Endothelial cell of umbilical vein (primary cell): ENCODE results near the gene ABI2. TPM values are rescaled to one million over a fixed set of nuclear protein-coding genes. Genes with fewer than 3 reads are reported as not detected.
"Not testable (repeated sequence)": the region's sequence is repeated elsewhere in the genome, so short reads cannot be mapped to it uniquely, and the experiment has no call there.

ENCODE experiments used
- BruUV-seq: library from RNA; stranded (reverse); fragments of 400-500 nt; replicated peaks from 2 replicates; lab custom pipeline; 2021; lab: Mats Ljungman, UMichigan
- CTCF ChIA-PET: fragments of 300-600, 350-600 bp; sonication (Branson Sonifier 250); formaldehyde crosslinking; loops from one replicate; lab custom pipeline; 2021; ENCODE audit warnings: antibody characterized with exemption, inconsistent platforms; lab: Charles Lee
- POLR2A ChIA-PET: fragments of 300-600, 350-600 bp; sonication (Branson Sonifier 250); formaldehyde crosslinking; loops from one replicate; lab custom pipeline; 2021; ENCODE audit warnings: antibody characterized with exemption, inconsistent platforms; lab: Charles Lee
- DNase-seq: peaks from one replicate; pipeline ENCODE4 v3.0.0-alpha.2; 2011; ENCODE audit warnings: low read depth, low spot score
- FAIRE-seq: peaks from 2 replicates; lab custom pipeline; 2011; peaks lifted over from hg19 to GRCh38; lab: Jason Lieb, UNC
- H2AFZ ChIP-seq: 2 replicates; pipeline ENCODE4 v1.6.0; 2012; ENCODE audit warnings: low read depth, low read length, control low read depth, inconsistent platforms
- H3K27ac ChIP-seq: 2 replicates; pipeline ENCODE4 v1.5.1; 2011; ENCODE audit warnings: low read depth, mild to moderate bottlenecking, control low read depth, low read length, moderate library complexity; ENCODE audit not compliant: insufficient read depth
- H3K27me3 ChIP-seq, 2 experiments: 2 replicates each; pipeline versions ENCODE4 v1.6.0 to v1.6.1; 2011; ENCODE audit warnings: low read length in 2 of 2, mixed read lengths in 1 of 2; ENCODE audit not compliant: control insufficient read depth in 2 of 2, insufficient read depth in 2 of 2
- H3K36me3 ChIP-seq, 2 experiments: 2 replicates in 1 of 2; 3 replicates in 1 of 2; pipeline ENCODE4 v1.5.1; 2011; ENCODE audit warnings: low read length in 2 of 2, mild to moderate bottlenecking in 1 of 2, moderate library complexity in 1 of 2; ENCODE audit not compliant: control insufficient read depth in 2 of 2, insufficient read depth in 2 of 2; ENCODE audit errors: extremely low read depth in 1 of 2
- H3K4me1 ChIP-seq: 3 replicates; pipeline ENCODE4 v1.5.1; 2011; ENCODE audit warnings: mild to moderate bottlenecking, low read length; ENCODE audit not compliant: control insufficient read depth, insufficient read depth; ENCODE audit errors: extremely low read depth
- H3K4me2 ChIP-seq: 2 replicates; pipeline ENCODE4 v1.6.1; 2011; ENCODE audit warnings: low read length, control low read depth, mixed read lengths; ENCODE audit not compliant: insufficient read depth
- H3K4me3 ChIP-seq, 3 experiments: fragments of 200-600 bp in 1 of 3; sonication (generic), shearing (Covaris generic) in 1 of 3; replicated peaks in 1 of 3; 2 replicates each; pipeline ENCODE4 v1.5.1; 2011 to 2016; ENCODE audit warnings: control low read depth in 3 of 3, low read length in 3 of 3, mild to moderate bottlenecking in 2 of 3, inconsistent platforms in 1 of 3, low read depth in 1 of 3, moderate library complexity in 1 of 3; ENCODE audit not compliant: insufficient read depth in 1 of 3
- H3K79me2 ChIP-seq: 2 replicates; pipeline ENCODE4 v1.6.0; 2012; ENCODE audit warnings: low read length, inconsistent platforms; ENCODE audit not compliant: control insufficient read depth, insufficient read depth
- H3K9ac ChIP-seq: replicated peaks from 2 replicates; pipeline ENCODE3; 2011; ENCODE audit warnings: low read length, control low read depth; ENCODE audit not compliant: insufficient read depth; ENCODE audit errors: extremely low read depth
- H3K9me1 ChIP-seq: replicated peaks from 3 replicates; pipeline ENCODE4 v1.6.0; 2011; ENCODE audit warnings: mild to moderate bottlenecking, low read length; ENCODE audit not compliant: control insufficient read depth, insufficient read depth; ENCODE audit errors: extremely low read depth
- H3K9me3 ChIP-seq: replicated peaks from 2 replicates; pipeline ENCODE4 v1.5.1; 2012; ENCODE audit warnings: low read length, inconsistent platforms; ENCODE audit not compliant: control insufficient read depth, insufficient read depth
- H4K20me1 ChIP-seq: replicated peaks from 2 replicates; pipeline ENCODE3; 2011; ENCODE audit warnings: mild to moderate bottlenecking, low read length; ENCODE audit not compliant: control insufficient read depth, insufficient read depth; ENCODE audit errors: extremely low read depth
- FOS ChIP-seq: IDR thresholded peaks from 2 replicates; pipeline ENCODE4 v1.6.1; 2011; ENCODE audit warnings: mild to moderate bottlenecking, low read length, moderate library complexity, borderline replicate concordance; ENCODE audit not compliant: insufficient read depth
- GATA2 ChIP-seq: IDR thresholded peaks from 2 replicates; pipeline ENCODE4 v1.7.0; 2011; ENCODE audit warnings: low read depth, mild to moderate bottlenecking, moderate library complexity, mixed read lengths, low read length; ENCODE audit not compliant: insufficient read length, insufficient read depth
- JUN ChIP-seq: IDR thresholded peaks from 2 replicates; pipeline ENCODE4 v1.6.1; 2011; ENCODE audit warnings: borderline replicate concordance, low read depth; ENCODE audit not compliant: insufficient read length, insufficient read depth
- MAX ChIP-seq: IDR thresholded peaks from 2 replicates; pipeline ENCODE4 v1.6.1; 2011; ENCODE audit not compliant: insufficient read depth, insufficient read length
- MYC ChIP-seq: IDR thresholded peaks from one replicate; pipeline ENCODE4 v1.6.1; 2011; ENCODE audit warnings: mild to moderate bottlenecking, low read depth, low read length
- POLR2A ChIP-seq: IDR thresholded peaks from 2 replicates; pipeline ENCODE4 v1.6.1; 2012; ENCODE audit warnings: low read depth, mild to moderate bottlenecking, control low read depth, low read length
- dilution Hi-C: fragments of 300-500 bp; cut with MboI; formaldehyde crosslinking; loops from one replicate; pipeline ENCODE4 v1.15.0; 2019; ENCODE audit warnings: low sequenced_read_pairs; ENCODE audit not compliant: extremely low pct_ligation_motif_present
- intact Hi-C: fragments of 100-400 bp; cut with micrococcal nuclease; formaldehyde crosslinking; loops from one replicate; pipeline ENCODE4 v1.10.0; 2022
- polyA plus RNA-seq, 4 experiments: library from polyadenylated mRNA; depleted of rRNA in 3 of 4; stranded (reverse) in 3 of 4; unstranded in 1 of 4; fragments of >200 nt; gene quantifications; 2 replicates each; pipeline versions ENCODE4 v1.2.1 to v1.2.3, GENCODE V29; 2011 to 2012; ENCODE audit warnings: missing spikeins in 1 of 4
- total RNA-seq: library from RNA; stranded (reverse); gene quantifications from 2 replicates; pipeline ENCODE4 v1.2.3, GENCODE V29; 2021
- TF ChIP-seq, protein P1 (sequence below), 2 donors: IDR thresholded peaks; 1 replicate in 1 of 2; 2 replicates in 1 of 2; pipeline ENCODE4 v1.5.1; 2011; ENCODE audit warnings: low read length in 2 of 2, mild to moderate bottlenecking in 2 of 2, moderate library complexity in 2 of 2, control low read depth in 1 of 2, inconsistent platforms in 1 of 2, low read depth in 1 of 2; ENCODE audit not compliant: insufficient read depth in 1 of 2; ENCODE audit errors: extremely low read depth in 1 of 2

Gene ABI2
- total and polyA plus RNA-seq, 2 donors (not counting 3 experiments of a cell fraction or from before 2014, with no cell fraction given): 35.7 to 61.0 TPM

GRCh38 chr2:203301667-203302066 is 26.5 kb upstream of the ABI2 start:
- Histone ChIP-seq H3K9me1 (no peaks in the 10 kb centered on the region), H3K4me2 (no peak overlapping the region), H2AFZ (no peak overlapping the region), H3K4me3 (no peak overlapping the region), H3K9me3 (no peaks in the 10 kb centered on the region), H3K4me1 (no peaks in the 10 kb centered on the region), H4K20me1 (no peaks in the 10 kb centered on the region), H3K9ac (no peak overlapping the region), H3K27ac (no peak overlapping the region), H3K36me3 (no peaks in the 10 kb centered on the region), H3K27me3 (no peaks in the 10 kb centered on the region), H3K79me2 (no peaks in the 10 kb centered on the region)
- no peak for TF ChIP-seq MAX
- TF ChIP-seq POLR2A: no peak
- TF ChIP-seq FOS: no peak
- no peak for TF ChIP-seq MYC
- TF ChIP-seq, protein P1, sequence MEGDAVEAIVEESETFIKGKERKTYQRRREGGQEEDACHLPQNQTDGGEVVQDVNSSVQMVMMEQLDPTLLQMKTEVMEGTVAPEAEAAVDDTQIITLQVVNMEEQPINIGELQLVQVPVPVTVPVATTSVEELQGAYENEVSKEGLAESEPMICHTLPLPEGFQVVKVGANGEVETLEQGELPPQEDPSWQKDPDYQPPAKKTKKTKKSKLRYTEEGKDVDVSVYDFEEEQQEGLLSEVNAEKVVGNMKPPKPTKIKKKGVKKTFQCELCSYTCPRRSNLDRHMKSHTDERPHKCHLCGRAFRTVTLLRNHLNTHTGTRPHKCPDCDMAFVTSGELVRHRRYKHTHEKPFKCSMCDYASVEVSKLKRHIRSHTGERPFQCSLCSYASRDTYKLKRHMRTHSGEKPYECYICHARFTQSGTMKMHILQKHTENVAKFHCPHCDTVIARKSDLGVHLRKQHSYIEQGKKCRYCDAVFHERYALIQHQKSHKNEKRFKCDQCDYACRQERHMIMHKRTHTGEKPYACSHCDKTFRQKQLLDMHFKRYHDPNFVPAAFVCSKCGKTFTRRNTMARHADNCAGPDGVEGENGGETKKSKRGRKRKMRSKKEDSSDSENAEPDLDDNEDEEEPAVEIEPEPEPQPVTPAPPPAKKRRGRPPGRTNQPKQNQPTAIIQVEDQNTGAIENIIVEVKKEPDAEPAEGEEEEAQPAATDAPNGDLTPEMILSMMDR (IDR thresholded peaks at IDR 0.05; ENCODE audit: extremely low read depth in 1 of 2, insufficient read depth in 1 of 2, low read depth in 1 of 2, low read length in 2 of 2): no peak
- TF ChIP-seq JUN: no peak
- no peak for TF ChIP-seq GATA2
- FAIRE-seq (no peak), DNase-seq (no peak)
- BruUV-seq: no TSS peak
- POLR2A ChIA-PET: no interaction called here
- intact Hi-C loops (no loop called here), dilution Hi-C loops (no loop called here)
- CTCF ChIA-PET: interaction anchor here (0.6 to 1.1 kb wide), 2 partner anchors 32 to 513 kb away, joined by 3 to 4 read pairs; no protein-coding TSS in a partner anchor

- H3K36me3 ChIP-seq, H3K9me3 ChIP-seq, H3K79me2 ChIP-seq, FAIRE-seq, H3K4me3 ChIP-seq, H3K9me1 ChIP-seq, dilution Hi-C loops, BruUV-seq, H3K27ac ChIP-seq, DNase-seq, intact Hi-C loops, H3K4me2 ChIP-seq, H3K9ac ChIP-seq, POLR2A ChIA-PET, H3K27me3 ChIP-seq, H2AFZ ChIP-seq, H4K20me1 ChIP-seq, H3K4me1 ChIP-seq: not testable (repeated sequence)
- CTCF ChIA-PET: interaction anchor here (1.1 kb wide), 1 partner anchor 512 kb away, joined by 4 read pairs; no protein-coding TSS in a partner anchor
Measured at GRCh38 chr2:203302586-203302985, 25.6 kb upstream of the ABI2 start.
